Ovary (tissue), 9 donors: ENCODE data around the gene ZNF341. TPM values are rescaled to one million over a fixed set of nuclear protein-coding genes. Genes with fewer than 3 reads are reported as not detected.

ENCODE experiments used
- DNase-seq, 5 donors: peaks; one replicate each; pipeline ENCODE4 v3.0.0-alpha.2; 2019 to 2020
- H3K27ac ChIP-seq, 2 donors: fragments of 200-600 bp; one replicate each; pipeline versions ENCODE4 v1.5.1 to v1.8.0; 2019 to 2022
- H3K27me3 ChIP-seq: fragments of 200-600 bp; one replicate; pipeline ENCODE4 v1.8.0; 2022
- H3K36me3 ChIP-seq: fragments of 200-600 bp; sonication (generic); one replicate; pipeline ENCODE4 v1.5.1; 2019
- H3K4me1 ChIP-seq: one replicate; pipeline ENCODE4 v1.8.1; 2013; ENCODE audit warnings: mild to moderate bottlenecking, moderate library complexity; ENCODE audit not compliant: insufficient read depth
- H3K4me3 ChIP-seq: fragments of 200-600 bp; sonication (generic); one replicate; pipeline ENCODE4 v1.5.1; 2017
- H3K9me3 ChIP-seq, 2 donors: fragments of 200-600 bp in 1 of 2; sonication (generic) in 1 of 2; one replicate each; pipeline versions ENCODE4 v1.5.1 to v1.8.1; 2013 to 2019; ENCODE audit warnings: mild to moderate bottlenecking in 1 of 2, moderate library complexity in 1 of 2
- CTCF ChIP-seq, 3 donors: fragments of 450-650 bp in 2 of 3; fragments of 200-600 bp in 1 of 3; IDR thresholded peaks; one replicate each; pipeline versions ENCODE4 v1.5.1 to v1.8.0; 2016 to 2022; ENCODE audit warnings: antibody characterized with exemption in 3 of 3, mild to moderate bottlenecking in 1 of 3
- EP300 ChIP-seq: sonication (generic); formaldehyde crosslinking; IDR thresholded peaks from one replicate; pipeline ENCODE4 v1.6.1; 2017; ENCODE audit warnings: antibody characterized with exemption
- POLR2A ChIP-seq: fragments of 450-650 bp; IDR thresholded peaks from one replicate; pipeline ENCODE4 v1.6.1; 2017; ENCODE audit warnings: antibody characterized with exemption, mild to moderate bottlenecking, moderate library complexity
- WGBS, 3 donors: extraction: QIAGEN DNeasy Blood & Tissue Kit in 1 of 3; methylation state at CpG; one replicate each; pipeline versions ENCODE4 v1.1.5 to v1.1.7; 2013 to 2017; 5-methylcytosine and 5-hydroxymethylcytosine counted together
- intact Hi-C, 4 donors: fragments of 100-400 bp; cut with DNase I; formaldehyde crosslinking; loops; one replicate each; pipeline versions ENCODE4 v1.11.0 to v1.15.1; 2022 to 2023
- polyA plus RNA-seq, 2 donors: library from polyadenylated mRNA; stranded (reverse); fragments of 200-250 nt in 1 of 2; fragments of 350-450 nt in 1 of 2; fragmentation: Illumina TruSeq in 1 of 2; extraction: RNeasy Lipid Tissue Mini Kit (QIAGEN cat#74804) in 1 of 2; gene quantifications; one replicate each; pipeline ENCODE4 v1.2.3, GENCODE V29; 2013 to 2014
- total RNA-seq, 7 donors: library from RNA; depleted of rRNA in 2 of 7; stranded (reverse); fragments of >200 nt in 2 of 7; fragmentation: NEBNext Ultra II Directional in 3 of 7; extraction: Animal tissue kit (Norgen Biotek cat#: 25700) in 3 of 7; gene quantifications; one replicate each; pipeline versions ENCODE4 v1.1.0 to v1.2.4, GENCODE V29; 2016 to 2023
- donor health status: DM: no; HTN: no; CAD: no; lungs with moderate emphysema.
- donor health status: DM: no; HTN: no; CAD: no.
- donor health status: Bipolar disorder and iron deficiency.
- donor health status: DM: yes; HTN: yes; CAD: no.
- donor health status: DM: no; HTN: no; CAD: no.
- donor health status: DM: yes; HTN: yes; CAD: no.

ZNF341 gene
- total and polyA plus RNA-seq, 9 donors, result 1.2 to 3.8 (median 1.6) TPM

GRCh38 chr20:33711446-33711738 lies 20.4 kb upstream of the ZNF341 start:
- no peak for DNase-seq
- TF ChIP-seq POLR2A, result no peak
- no peak for TF ChIP-seq EP300
- no peak for TF ChIP-seq CTCF (IDR thresholded peaks at IDR 0.05)
- Histone ChIP-seq H3K9me3 (no peaks in the 10 kb centered on the region), H3K4me3 (no peak overlapping the region), H3K36me3 (no peaks in the 10 kb centered on the region), H3K4me1 (no peaks in the 10 kb centered on the region), H3K27ac (no peak overlapping the region), H3K27me3 (no peaks in the 10 kb centered on the region)
- 0 to 87% (median 77%) methylated on average over 1 of the region's 1 CpG for WGBS, 3 donors
- intact Hi-C loops, result no loop called here

- intact Hi-C loops, result no loop called here
- WGBS, 3 donors, result 88 to 90% (median 89%) methylated on average over 10 of the region's 10 CpGs
- Histone ChIP-seq H3K9me3 (no peaks in the 10 kb centered on the region), H3K4me1 (peaks cover 1% of the 10 kb centered on the region), H3K4me3 (no peak overlapping the region), H3K27ac (no peak overlapping the region), H3K27me3 (no peaks in the 10 kb centered on the region), H3K36me3 (no peaks in the 10 kb centered on the region)
- TF ChIP-seq EP300 (no peak), POLR2A (no peak), CTCF (IDR thresholded peaks at IDR 0.05) (no peak)
- DNase-seq, result no peak
These were observed 17.9 kb upstream of the ZNF341 start for GRCh38 chr20:33713865-33714367.

GRCh38 chr20:33716498-33716897 lies 15.3 kb upstream of the ZNF341 start:
- Histone ChIP-seq H3K4me1 (peaks cover 12% of the 10 kb centered on the region), H3K27ac (no peak overlapping the region), H3K36me3 (no peaks in the 10 kb centered on the region), H3K9me3 (no peaks in the 10 kb centered on the region), H3K4me3 (no peak overlapping the region), H3K27me3 (no peaks in the 10 kb centered on the region)
- TF ChIP-seq CTCF (IDR thresholded peaks at IDR 0.05) (no peak), POLR2A (no peak), EP300 (no peak)
- no peak for DNase-seq
- WGBS, 3 donors, result 90 to 92% (median 90%) methylated on average over 2 of the region's 2 CpGs
- intact Hi-C loops, result no loop called here

GRCh38 chr20:33719277-33719988 lies 12.4 kb upstream of the ZNF341 start:
- TF ChIP-seq POLR2A (no peak), EP300 (no peak), CTCF (IDR thresholded peaks at IDR 0.05) (no peak)
- H3K27ac ChIP-seq, result peak overlapping the region in 1 of 2 donors; percentile 24
- H3K9me3 ChIP-seq, result no peaks in the 10 kb centered on the region
- 33 to 40% (median 34%) methylated on average over 13 of the region's 13 CpGs for WGBS, 3 donors
- H3K4me1 ChIP-seq, result peaks cover 12% of the 10 kb centered on the region
- H3K36me3 ChIP-seq, result no peaks in the 10 kb centered on the region
- intact Hi-C loops, result no loop called here
- peak overlapping the region; percentile 78 for H3K4me3 ChIP-seq
- DNase-seq, result no peak
- H3K27me3 ChIP-seq, result no peaks in the 10 kb centered on the region
